Measurements from ENCODE around the gene SNX5. TPM values are rescaled to one million over a fixed set of nuclear protein-coding genes. Genes with fewer than 3 reads are reported as not detected.

The SNX5 gene
- total and polyA plus RNA-seq, 2 of the 8 experiments (the other 6 are each of a cell fraction or from before 2014, with no cell fraction given) = 155 to 194 TPM

DNA sequence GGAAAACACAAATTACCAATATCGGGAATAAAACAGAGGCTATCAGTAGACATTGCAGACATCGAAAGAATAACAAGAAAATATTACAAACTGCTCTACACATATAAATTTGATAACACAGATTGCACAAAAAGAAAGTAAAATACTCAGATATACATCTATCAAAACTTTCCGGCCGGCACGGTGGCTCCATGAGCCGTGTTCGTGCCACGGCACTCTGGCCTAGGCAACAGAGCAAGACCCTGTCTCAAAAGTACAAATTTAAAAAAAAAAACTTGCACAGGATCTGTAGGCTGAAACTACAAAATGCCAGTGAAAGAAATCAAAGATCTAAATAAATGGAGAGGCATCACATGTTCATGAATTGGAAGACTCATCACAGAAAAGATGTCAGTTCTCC is 49.4 kb downstream of the SNX5 start (continued):
- TF ChIP-seq, protein P1, sequence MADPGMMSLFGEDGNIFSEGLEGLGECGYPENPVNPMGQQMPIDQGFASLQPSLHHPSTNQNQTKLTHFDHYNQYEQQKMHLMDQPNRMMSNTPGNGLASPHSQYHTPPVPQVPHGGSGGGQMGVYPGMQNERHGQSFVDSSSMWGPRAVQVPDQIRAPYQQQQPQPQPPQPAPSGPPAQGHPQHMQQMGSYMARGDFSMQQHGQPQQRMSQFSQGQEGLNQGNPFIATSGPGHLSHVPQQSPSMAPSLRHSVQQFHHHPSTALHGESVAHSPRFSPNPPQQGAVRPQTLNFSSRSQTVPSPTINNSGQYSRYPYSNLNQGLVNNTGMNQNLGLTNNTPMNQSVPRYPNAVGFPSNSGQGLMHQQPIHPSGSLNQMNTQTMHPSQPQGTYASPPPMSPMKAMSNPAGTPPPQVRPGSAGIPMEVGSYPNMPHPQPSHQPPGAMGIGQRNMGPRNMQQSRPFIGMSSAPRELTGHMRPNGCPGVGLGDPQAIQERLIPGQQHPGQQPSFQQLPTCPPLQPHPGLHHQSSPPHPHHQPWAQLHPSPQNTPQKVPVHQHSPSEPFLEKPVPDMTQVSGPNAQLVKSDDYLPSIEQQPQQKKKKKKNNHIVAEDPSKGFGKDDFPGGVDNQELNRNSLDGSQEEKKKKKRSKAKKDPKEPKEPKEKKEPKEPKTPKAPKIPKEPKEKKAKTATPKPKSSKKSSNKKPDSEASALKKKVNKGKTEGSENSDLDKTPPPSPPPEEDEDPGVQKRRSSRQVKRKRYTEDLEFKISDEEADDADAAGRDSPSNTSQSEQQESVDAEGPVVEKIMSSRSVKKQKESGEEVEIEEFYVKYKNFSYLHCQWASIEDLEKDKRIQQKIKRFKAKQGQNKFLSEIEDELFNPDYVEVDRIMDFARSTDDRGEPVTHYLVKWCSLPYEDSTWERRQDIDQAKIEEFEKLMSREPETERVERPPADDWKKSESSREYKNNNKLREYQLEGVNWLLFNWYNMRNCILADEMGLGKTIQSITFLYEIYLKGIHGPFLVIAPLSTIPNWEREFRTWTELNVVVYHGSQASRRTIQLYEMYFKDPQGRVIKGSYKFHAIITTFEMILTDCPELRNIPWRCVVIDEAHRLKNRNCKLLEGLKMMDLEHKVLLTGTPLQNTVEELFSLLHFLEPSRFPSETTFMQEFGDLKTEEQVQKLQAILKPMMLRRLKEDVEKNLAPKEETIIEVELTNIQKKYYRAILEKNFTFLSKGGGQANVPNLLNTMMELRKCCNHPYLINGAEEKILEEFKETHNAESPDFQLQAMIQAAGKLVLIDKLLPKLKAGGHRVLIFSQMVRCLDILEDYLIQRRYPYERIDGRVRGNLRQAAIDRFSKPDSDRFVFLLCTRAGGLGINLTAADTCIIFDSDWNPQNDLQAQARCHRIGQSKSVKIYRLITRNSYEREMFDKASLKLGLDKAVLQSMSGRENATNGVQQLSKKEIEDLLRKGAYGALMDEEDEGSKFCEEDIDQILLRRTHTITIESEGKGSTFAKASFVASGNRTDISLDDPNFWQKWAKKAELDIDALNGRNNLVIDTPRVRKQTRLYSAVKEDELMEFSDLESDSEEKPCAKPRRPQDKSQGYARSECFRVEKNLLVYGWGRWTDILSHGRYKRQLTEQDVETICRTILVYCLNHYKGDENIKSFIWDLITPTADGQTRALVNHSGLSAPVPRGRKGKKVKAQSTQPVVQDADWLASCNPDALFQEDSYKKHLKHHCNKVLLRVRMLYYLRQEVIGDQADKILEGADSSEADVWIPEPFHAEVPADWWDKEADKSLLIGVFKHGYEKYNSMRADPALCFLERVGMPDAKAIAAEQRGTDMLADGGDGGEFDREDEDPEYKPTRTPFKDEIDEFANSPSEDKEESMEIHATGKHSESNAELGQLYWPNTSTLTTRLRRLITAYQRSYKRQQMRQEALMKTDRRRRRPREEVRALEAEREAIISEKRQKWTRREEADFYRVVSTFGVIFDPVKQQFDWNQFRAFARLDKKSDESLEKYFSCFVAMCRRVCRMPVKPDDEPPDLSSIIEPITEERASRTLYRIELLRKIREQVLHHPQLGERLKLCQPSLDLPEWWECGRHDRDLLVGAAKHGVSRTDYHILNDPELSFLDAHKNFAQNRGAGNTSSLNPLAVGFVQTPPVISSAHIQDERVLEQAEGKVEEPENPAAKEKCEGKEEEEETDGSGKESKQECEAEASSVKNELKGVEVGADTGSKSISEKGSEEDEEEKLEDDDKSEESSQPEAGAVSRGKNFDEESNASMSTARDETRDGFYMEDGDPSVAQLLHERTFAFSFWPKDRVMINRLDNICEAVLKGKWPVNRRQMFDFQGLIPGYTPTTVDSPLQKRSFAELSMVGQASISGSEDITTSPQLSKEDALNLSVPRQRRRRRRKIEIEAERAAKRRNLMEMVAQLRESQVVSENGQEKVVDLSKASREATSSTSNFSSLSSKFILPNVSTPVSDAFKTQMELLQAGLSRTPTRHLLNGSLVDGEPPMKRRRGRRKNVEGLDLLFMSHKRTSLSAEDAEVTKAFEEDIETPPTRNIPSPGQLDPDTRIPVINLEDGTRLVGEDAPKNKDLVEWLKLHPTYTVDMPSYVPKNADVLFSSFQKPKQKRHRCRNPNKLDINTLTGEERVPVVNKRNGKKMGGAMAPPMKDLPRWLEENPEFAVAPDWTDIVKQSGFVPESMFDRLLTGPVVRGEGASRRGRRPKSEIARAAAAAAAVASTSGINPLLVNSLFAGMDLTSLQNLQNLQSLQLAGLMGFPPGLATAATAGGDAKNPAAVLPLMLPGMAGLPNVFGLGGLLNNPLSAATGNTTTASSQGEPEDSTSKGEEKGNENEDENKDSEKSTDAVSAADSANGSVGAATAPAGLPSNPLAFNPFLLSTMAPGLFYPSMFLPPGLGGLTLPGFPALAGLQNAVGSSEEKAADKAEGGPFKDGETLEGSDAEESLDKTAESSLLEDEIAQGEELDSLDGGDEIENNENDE (IDR thresholded peaks at IDR 0.05; ENCODE audit: insufficient replicate concordance, low read length) = no peak
- TF ChIP-seq SIN3A (conservative IDR thresholded peaks at IDR 0.05 in 1 of 2, IDR thresholded peaks at IDR 0.05 in 1 of 2; ENCODE audit: low read depth in 1 of 2, low read length in 2 of 2) = no peak
